Fibroblast of skin of back (primary cell): ENCODE results near the gene EZH1.

Experiments used
- DNase-seq: peaks from one replicate; pipeline ENCODE4 v3.0.0-alpha.2; 2013

Gene EZH1

GRCh38 chr17:42708588-42708987 is 36.3 kb downstream of the EZH1 start:
- no peak for DNase-seq

- no peak for DNase-seq
These were observed 38.1 kb downstream of the EZH1 start for GRCh38 chr17:42706732-42707131.

GRCh38 chr17:42704837-42705494 is 39.9 kb downstream of the EZH1 start:
- DNase-seq = no peak

GRCh38 chr17:42704490-42704836 is 40.4 kb downstream of the EZH1 start:
- no peak for DNase-seq

GRCh38 chr17:42702446-42702845 is 42.4 kb downstream of the EZH1 start:
- DNase-seq = no peak

GRCh38 chr17:42700586-42701289 is 44.1 kb downstream of the EZH1 start:
- DNase-seq = no peak

- no peak for DNase-seq
These were observed 45.5 kb downstream of the EZH1 start for GRCh38 chr17:42699415-42699740.

GRCh38 chr17:42698736-42699414 is 46.0 kb downstream of the EZH1 start:
- DNase-seq = peak; percentile 73

- DNase-seq = no peak
These were observed 47.6 kb downstream of the EZH1 start for GRCh38 chr17:42697108-42697811.

GRCh38 chr17:42695500-42695899 is 49.3 kb downstream of the EZH1 start:
- no peak for DNase-seq

- no peak for DNase-seq
These were observed 50.3 kb downstream of the EZH1 start for GRCh38 chr17:42694524-42694923.

GRCh38 chr17:42692489-42692888 is 52.4 kb downstream of the EZH1 start:
- DNase-seq = no peak

- DNase-seq = no peak
These were observed 53.8 kb downstream of the EZH1 start for GRCh38 chr17:42691021-42691545.

GRCh38 chr17:42690596-42690995 is 54.2 kb downstream of the EZH1 start:
- no peak for DNase-seq

- DNase-seq = no peak
These were observed 57.0 kb downstream of the EZH1 start for GRCh38 chr17:42687707-42688320.

- DNase-seq = no peak
These were observed 58.2 kb downstream of the EZH1 start for GRCh38 chr17:42686520-42687128.

- no peak for DNase-seq
These were observed 59.0 kb downstream of the EZH1 start for GRCh38 chr17:42685831-42686230.

- no peak for DNase-seq
These were observed 59.8 kb downstream of the EZH1 start for GRCh38 chr17:42684929-42685556.

- no peak for DNase-seq
These were observed 61.3 kb downstream of the EZH1 start for GRCh38 chr17:42683407-42684034.

GRCh38 chr17:42682722-42683403 is 62.0 kb downstream of the EZH1 start:
- peak; percentile 69 for DNase-seq
